HepG2 (cell line): Measurements from ENCODE around the gene OBP2B.

Experiments used
- EZH2 ChIP-seq: conservative IDR thresholded peaks from 2 replicates; pipeline ENCODE4 v1.6.1; 2012; ENCODE audit warnings: mild to moderate bottlenecking, low read depth, low read length, moderate library complexity
- FOXA1 ChIP-seq, 2 experiments: fragments of 450-650 bp in 1 of 2; sonication (generic) in 1 of 2; formaldehyde crosslinking in 1 of 2; IDR thresholded peaks; 2 replicates each; pipeline versions ENCODE4 v1.4.0 to v1.6.1; 2016 to 2020; ENCODE audit warnings: missing genetic modification reagents in 1 of 2
- POLR2AphosphoS5 ChIP-seq: IDR thresholded peaks from 2 replicates; pipeline ENCODE4 v1.6.1; 2012; ENCODE audit warnings: low read depth, low read length
- SP1 ChIP-seq, 2 experiments: fragments of 450-650 bp in 1 of 2; sonication (generic) in 1 of 2; formaldehyde crosslinking in 1 of 2; IDR thresholded peaks; 2 replicates each; pipeline versions ENCODE4 v1.4.0 to v1.6.1; 2016 to 2020; ENCODE audit warnings: missing genetic modification reagents in 1 of 2
- YY1 ChIP-seq: IDR thresholded peaks from 2 replicates; pipeline ENCODE4 v1.6.1; 2011; ENCODE audit warnings: low read length, low read depth, moderate library complexity, mild to moderate bottlenecking; ENCODE audit not compliant: insufficient read depth, insufficient replicate concordance
- ZNF451 ChIP-seq: sonication (generic); formaldehyde crosslinking; IDR thresholded peaks from 2 replicates; pipeline ENCODE4 v1.5.0; 2020; ENCODE audit warnings: mild to moderate bottlenecking, missing genetic modification reagents
- TF ChIP-seq, protein P1 (sequence below): sonication (generic); formaldehyde crosslinking; IDR thresholded peaks from 2 replicates; pipeline ENCODE4 v1.5.0; 2020; ENCODE audit warnings: mild to moderate bottlenecking, missing genetic modification reagents, moderate library complexity
- TF ChIP-seq, protein P2 (sequence below): sonication (generic); formaldehyde crosslinking; IDR thresholded peaks from 2 replicates; pipeline ENCODE4; 2020; ENCODE audit warnings: missing genetic modification reagents, mild to moderate bottlenecking, borderline replicate concordance

DNA sequence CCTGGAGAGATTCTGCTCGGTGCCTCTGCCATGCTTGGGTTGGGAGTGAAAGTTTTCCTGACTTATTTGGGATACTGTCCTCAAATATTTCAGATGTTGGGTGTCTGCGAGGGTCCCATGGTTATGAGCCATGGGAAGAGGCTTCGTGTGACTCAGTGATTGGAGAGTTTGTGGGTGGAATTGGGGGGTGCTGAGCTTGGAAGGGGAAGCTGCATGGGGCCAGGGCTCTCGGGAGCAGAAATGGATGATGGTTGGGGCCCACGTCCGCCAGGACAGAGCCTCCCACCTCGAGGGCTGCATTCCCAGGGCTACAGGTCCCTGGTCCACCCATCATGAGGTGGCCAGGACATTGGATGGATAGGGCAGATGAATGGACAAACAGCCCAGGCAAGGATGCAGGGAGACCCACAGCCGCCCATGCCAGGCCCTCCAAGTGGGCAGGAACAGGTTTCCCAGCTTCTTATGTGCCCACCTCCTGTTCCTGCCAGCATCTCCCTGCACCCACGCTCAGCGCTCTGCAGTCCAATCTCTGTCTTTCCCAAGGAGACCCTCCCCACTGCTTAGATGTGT, 5.5 kb downstream of the OBP2B start:
- TF ChIP-seq EZH2: no peak
- no peak for TF ChIP-seq ZNF451 (CRISPR knock-in tag)
- TF ChIP-seq, protein P1, sequence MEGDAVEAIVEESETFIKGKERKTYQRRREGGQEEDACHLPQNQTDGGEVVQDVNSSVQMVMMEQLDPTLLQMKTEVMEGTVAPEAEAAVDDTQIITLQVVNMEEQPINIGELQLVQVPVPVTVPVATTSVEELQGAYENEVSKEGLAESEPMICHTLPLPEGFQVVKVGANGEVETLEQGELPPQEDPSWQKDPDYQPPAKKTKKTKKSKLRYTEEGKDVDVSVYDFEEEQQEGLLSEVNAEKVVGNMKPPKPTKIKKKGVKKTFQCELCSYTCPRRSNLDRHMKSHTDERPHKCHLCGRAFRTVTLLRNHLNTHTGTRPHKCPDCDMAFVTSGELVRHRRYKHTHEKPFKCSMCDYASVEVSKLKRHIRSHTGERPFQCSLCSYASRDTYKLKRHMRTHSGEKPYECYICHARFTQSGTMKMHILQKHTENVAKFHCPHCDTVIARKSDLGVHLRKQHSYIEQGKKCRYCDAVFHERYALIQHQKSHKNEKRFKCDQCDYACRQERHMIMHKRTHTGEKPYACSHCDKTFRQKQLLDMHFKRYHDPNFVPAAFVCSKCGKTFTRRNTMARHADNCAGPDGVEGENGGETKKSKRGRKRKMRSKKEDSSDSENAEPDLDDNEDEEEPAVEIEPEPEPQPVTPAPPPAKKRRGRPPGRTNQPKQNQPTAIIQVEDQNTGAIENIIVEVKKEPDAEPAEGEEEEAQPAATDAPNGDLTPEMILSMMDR (CRISPR knock-in tag): no peak
- TF ChIP-seq SP1 (IDR thresholded peaks at IDR 0.05): no peak
- no peak for TF ChIP-seq SP1 (CRISPR knock-in tag; IDR thresholded peaks at IDR 0.05)
- TF ChIP-seq, protein P2, sequence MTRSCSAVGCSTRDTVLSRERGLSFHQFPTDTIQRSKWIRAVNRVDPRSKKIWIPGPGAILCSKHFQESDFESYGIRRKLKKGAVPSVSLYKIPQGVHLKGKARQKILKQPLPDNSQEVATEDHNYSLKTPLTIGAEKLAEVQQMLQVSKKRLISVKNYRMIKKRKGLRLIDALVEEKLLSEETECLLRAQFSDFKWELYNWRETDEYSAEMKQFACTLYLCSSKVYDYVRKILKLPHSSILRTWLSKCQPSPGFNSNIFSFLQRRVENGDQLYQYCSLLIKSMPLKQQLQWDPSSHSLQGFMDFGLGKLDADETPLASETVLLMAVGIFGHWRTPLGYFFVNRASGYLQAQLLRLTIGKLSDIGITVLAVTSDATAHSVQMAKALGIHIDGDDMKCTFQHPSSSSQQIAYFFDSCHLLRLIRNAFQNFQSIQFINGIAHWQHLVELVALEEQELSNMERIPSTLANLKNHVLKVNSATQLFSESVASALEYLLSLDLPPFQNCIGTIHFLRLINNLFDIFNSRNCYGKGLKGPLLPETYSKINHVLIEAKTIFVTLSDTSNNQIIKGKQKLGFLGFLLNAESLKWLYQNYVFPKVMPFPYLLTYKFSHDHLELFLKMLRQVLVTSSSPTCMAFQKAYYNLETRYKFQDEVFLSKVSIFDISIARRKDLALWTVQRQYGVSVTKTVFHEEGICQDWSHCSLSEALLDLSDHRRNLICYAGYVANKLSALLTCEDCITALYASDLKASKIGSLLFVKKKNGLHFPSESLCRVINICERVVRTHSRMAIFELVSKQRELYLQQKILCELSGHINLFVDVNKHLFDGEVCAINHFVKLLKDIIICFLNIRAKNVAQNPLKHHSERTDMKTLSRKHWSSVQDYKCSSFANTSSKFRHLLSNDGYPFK (CRISPR knock-in tag): no peak
- TF ChIP-seq YY1: no peak
- no peak for TF ChIP-seq FOXA1 (IDR thresholded peaks at IDR 0.05)
- TF ChIP-seq FOXA1 (CRISPR knock-in tag; IDR thresholded peaks at IDR 0.05): no peak
- TF ChIP-seq POLR2AphosphoS5: no peak
